Astrocyte of the spinal cord (primary cell): ENCODE data around the gene HNRNPLL.

Experiments used
- DNase-seq: peaks from one replicate; pipeline ENCODE4 v3.0.0; 2011; ENCODE audit warnings: low read depth, low spot score
- H3K4me3 ChIP-seq: 2 replicates; pipeline ENCODE4 v1.5.1; 2011; ENCODE audit warnings: low read depth, mild to moderate bottlenecking, low read length, moderate library complexity
- in situ Hi-C: cut with HindIII; loops from 2 replicates; pipeline ENCODE4 v1.10.0; 2017; ENCODE audit warnings: low sequenced_read_pairs
- TF ChIP-seq, protein P1 (sequence below): IDR thresholded peaks from 2 replicates; pipeline ENCODE4 v1.5.1; 2012; ENCODE audit warnings: low read depth, mild to moderate bottlenecking, low read length, inconsistent platforms

The HNRNPLL gene

DNA sequence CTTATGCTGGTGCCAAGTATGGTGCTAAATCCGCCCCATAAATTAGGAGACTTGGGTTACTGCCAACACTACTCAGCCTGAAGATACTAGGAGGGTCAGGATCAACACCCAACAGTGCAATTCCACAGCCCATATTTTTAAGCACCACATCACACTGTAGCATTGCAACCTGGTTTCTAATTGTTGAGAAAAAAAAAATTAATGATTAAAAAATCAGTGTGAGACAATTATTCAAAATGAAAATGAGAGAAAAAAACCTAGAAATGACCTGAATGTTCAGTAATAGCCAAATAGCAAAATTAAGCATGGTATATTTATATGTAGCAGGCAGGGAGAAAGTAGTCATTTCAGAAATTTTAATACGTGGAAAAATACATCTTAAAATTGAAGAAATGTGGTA is 29.2 kb upstream of the HNRNPLL start:
- in situ Hi-C loops = no loop called here
- no peak for DNase-seq

DNA sequence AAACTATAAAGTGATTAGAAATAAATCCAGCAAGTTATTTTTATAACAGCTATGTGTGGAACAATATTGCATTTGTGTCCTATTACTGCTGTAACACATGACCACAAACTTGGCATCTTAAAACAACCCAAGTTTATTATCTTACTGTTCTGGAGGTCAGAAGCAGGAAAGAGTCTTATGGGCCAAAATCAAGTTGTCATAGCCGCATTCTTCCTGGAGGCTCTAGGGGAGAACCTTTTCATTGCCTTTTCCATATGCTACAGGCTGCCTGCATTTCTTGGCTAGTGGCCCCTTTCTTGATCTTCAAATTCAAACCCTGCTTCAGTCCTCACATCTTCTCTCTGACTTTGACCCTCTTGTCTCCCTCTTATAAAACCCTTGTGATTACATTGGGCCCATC is 27.0 kb upstream of the HNRNPLL start:
- TF ChIP-seq, protein P1, sequence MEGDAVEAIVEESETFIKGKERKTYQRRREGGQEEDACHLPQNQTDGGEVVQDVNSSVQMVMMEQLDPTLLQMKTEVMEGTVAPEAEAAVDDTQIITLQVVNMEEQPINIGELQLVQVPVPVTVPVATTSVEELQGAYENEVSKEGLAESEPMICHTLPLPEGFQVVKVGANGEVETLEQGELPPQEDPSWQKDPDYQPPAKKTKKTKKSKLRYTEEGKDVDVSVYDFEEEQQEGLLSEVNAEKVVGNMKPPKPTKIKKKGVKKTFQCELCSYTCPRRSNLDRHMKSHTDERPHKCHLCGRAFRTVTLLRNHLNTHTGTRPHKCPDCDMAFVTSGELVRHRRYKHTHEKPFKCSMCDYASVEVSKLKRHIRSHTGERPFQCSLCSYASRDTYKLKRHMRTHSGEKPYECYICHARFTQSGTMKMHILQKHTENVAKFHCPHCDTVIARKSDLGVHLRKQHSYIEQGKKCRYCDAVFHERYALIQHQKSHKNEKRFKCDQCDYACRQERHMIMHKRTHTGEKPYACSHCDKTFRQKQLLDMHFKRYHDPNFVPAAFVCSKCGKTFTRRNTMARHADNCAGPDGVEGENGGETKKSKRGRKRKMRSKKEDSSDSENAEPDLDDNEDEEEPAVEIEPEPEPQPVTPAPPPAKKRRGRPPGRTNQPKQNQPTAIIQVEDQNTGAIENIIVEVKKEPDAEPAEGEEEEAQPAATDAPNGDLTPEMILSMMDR = no peak
- in situ Hi-C loops = no loop called here

More for the DNA sequence above, 29.2 kb upstream of the HNRNPLL start:
- H3K4me3 ChIP-seq = no peak overlapping the region
- TF ChIP-seq, protein P1 = no peak

DNA sequence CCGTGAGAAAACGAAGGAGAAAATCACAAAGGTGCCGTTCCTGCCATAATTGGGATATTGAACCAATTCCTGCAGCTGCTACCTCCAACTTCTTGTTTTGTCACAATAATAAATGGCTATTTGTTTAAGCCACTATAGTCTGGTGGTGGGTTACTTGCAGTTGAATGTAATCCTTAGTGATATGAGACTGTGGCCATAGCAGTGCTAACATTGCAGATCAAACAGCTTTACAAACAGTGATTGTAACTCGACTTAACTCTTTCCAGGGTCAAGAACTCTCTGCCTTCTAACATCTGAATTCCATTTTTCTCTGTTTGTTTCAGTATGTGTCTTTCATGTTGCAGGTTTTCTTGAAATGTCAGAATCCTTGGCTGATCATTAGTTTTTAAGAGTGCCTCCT is 24.7 kb upstream of the HNRNPLL start:
- TF ChIP-seq, protein P1 = no peak
- in situ Hi-C loops = no loop called here
- no peak overlapping the region for H3K4me3 ChIP-seq
- no peak for DNase-seq

More for the DNA sequence above, 27.0 kb upstream of the HNRNPLL start:
- no peak for DNase-seq
- H3K4me3 ChIP-seq = no peak overlapping the region

- no peak for DNase-seq
- TF ChIP-seq, protein P1 = no peak
- H3K4me3 ChIP-seq = no peak overlapping the region
- in situ Hi-C loops = no loop called here
Measured at GRCh38 chr2:38626326-38627035, 23.8 kb upstream of the HNRNPLL start.

DNA sequence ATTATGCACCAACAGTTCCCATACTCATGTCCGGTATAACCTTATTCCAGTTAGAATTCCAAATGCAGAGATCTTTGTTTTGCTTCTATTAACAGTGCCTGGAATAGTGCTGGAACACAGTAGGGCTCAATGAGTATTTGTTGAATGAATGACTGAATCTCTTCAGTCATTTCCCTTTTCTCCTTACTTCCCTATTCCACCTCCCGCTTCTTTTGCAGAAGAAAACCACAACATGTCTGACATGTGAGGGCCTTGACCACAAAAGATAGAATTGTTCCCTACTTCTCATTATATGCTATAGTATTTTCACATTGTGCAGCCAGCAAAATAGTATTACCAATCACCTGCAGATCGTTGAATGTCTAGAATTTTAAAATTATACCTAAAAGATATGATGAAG is 19.5 kb upstream of the HNRNPLL start:
- in situ Hi-C loops = no loop called here
- no peak overlapping the region for H3K4me3 ChIP-seq
- DNase-seq = no peak
- TF ChIP-seq, protein P1 = no peak

- no peak for DNase-seq
- in situ Hi-C loops = no loop called here
- TF ChIP-seq, protein P1 = no peak
- H3K4me3 ChIP-seq = no peak overlapping the region
Measured at GRCh38 chr2:38621018-38621417, 18.3 kb upstream of the HNRNPLL start.
